CD4-positive, alpha-beta T cell treated with Interleukin-17A for 1 hour (primary cell): ENCODE data around the gene XPNPEP1.

Experiments
- DNase-seq: peaks from one replicate; pipeline ENCODE4 v3.0.0-alpha.2; 2020

XPNPEP1 gene

GRCh38 chr10:109922976-109923921 is at the start of gene XPNPEP1:
XPNPEP1 (minus strand) TSS chr10:109923511; CDS start chr10:109923433, 78 bp downstream.
- peak; percentile 88 for DNase-seq

GRCh38 chr10:109972372-109973001 is 49.2 kb upstream of the XPNPEP1 start:
- no peak for DNase-seq

- no peak for DNase-seq
Measured at GRCh38 chr10:109971634-109972033, 48.3 kb upstream of the XPNPEP1 start.

DNA sequence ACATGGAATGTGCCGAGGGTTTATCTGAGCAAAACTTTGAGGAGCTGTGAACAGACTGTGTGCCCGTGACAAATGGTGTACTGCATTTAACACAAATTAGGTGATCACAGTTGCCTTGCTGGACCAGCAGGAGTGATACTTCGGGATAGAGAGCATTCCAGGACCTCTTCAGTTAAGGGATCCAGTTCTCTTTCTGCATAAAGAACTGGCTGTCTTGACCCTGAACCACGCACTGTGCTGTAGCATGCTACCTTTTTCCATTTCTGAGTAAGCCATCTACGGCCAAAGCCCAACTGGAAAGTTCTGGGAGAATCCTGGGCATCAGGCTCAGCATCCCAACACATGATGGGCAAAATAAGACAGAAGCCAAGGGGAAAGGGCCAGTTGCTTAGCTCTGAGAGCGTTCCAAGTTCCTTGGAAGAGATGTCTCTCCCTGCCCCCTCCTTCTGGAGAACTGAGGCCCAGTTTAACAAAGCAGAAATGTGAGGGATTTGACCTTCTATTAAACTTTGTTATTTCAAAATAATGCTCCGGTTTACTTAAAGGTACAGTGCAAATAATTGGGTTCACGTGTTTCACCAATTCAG is 46.5 kb upstream of the XPNPEP1 start:
- DNase-seq, result no peak

DNA sequence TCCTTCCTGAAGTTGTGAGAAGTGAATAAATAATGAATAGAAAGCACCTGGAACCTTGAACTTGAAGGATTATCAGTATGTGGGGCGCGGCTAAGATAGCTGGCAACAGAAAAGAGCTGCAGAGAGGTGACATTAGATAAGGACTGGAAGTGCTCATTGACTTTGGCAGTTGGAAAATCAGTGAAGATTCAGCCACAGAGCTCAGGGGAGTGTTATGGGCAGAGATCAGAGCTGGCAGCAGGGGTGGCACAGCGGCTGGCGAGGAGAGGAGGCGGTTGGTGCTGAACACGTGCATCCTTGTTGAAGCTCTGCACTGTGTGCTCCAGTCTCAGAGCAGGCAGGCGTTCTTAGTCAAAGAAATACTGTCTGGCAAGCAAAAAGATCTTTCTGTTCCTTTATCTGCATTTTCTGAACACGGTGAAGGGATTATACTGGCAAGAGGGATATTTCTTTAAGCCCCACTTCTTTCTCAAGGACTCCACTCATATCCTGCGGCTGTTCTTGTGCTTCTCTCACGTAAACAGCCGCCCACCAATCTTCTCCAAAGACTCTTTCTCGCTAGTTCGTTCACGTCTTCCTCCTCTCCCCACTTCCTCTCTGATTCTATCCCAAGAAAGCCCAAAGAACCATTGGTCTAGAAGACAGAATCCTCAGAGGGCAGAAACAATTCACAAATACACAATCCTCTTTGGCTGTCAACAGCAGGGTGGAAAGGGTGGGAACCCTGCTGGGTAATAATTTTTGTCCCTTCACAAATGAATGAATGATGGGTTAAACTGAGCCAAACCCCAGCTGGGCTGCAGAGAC is 45.8 kb upstream of the XPNPEP1 start:
- DNase-seq, result no peak

- no peak for DNase-seq
Measured at GRCh38 chr10:109967739-109968088, 44.4 kb upstream of the XPNPEP1 start.

DNA sequence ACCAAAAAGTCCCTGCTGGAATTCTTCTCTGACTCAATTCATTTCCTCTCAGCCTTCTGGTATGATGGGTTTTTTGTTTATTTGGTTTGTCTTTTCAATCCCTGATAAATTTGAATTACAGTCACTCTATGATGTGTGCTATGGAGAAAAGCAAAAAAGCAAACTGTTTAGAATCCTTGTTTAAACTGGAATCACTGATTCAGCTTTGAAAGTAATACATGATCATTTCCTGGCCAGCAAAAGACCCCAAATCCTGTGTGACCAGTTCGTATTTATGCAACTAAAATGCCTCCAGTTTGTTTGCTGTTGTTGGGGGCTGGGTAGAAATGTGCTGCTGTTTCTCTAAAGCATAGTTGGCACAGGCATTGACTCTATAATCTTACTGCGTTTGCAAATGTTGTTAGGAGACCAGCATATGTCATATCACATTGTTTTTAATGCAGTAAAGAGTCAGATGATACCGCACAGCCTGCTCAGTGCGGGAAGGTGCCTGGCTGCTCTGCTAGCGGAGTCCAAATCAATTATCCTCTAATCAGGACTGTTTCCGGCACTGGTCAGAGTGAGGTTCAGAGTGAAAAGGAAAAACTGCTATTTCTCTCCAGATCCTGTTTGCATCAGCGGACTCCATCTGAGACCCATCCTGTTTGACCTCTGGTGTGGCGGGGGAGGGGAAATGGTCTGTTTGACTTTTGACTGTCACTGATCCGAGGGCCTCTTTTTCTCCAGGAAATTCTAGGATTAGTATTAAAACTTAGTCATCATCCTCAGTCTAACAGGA is 43.8 kb upstream of the XPNPEP1 start:
- no peak for DNase-seq

DNA sequence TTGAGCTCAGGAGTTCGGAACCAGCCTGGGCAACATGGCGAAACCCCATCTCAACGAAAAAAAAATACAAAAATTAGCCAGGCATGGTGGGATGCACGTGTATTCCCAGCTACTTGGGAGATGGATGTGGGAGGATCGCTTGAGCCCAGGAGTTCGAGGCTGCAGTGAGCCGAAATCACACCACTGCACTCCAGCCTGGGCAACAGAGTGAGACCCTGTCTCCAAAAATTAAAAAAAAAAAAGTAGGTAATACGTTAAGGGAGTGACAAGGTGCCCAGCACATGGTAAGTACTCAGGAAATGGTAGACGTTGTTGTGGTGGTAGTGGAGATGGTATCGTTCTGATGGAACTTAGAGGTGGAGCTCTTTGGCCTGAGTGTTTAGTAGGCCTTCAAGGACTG is 41.0 kb upstream of the XPNPEP1 start:
- no peak for DNase-seq

DNA sequence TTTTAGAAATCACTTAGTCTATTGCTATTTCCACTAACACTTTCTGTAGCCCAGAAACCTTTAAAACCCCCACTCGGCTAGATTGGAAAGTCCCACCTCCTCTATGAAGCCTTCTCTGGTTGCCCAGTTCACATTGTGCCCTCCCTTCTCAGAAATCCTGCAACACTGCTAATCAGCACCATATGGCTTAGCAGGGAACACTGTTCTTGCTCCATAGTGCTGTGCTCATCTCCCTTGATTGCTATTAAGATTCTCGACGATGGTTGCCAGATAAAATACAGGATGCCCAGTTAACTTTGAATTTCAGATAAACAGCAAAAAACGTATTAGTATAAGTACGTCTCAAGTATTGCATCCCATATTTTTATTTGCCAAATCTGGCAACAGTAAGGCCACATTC is 40.1 kb upstream of the XPNPEP1 start:
- no peak for DNase-seq

DNA sequence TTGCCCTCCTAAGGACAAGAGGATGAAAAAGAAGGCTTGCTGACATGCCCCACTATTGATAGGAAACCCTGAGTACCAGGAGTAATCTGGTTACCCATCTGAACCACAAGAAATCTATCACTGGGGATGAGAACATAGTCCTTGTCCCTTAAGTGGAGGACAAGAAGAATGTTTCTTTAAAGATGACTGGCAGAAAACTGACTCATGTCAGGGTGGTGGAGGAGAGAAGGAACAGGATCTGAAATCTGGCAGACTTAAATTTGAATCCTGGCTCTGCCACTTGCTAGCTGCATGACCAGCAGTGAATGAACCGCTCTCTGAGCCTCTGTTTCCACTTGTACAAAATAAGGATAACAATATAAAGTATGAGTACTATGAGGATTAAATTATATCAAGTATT is 38.9 kb upstream of the XPNPEP1 start:
- DNase-seq, result no peak

DNA sequence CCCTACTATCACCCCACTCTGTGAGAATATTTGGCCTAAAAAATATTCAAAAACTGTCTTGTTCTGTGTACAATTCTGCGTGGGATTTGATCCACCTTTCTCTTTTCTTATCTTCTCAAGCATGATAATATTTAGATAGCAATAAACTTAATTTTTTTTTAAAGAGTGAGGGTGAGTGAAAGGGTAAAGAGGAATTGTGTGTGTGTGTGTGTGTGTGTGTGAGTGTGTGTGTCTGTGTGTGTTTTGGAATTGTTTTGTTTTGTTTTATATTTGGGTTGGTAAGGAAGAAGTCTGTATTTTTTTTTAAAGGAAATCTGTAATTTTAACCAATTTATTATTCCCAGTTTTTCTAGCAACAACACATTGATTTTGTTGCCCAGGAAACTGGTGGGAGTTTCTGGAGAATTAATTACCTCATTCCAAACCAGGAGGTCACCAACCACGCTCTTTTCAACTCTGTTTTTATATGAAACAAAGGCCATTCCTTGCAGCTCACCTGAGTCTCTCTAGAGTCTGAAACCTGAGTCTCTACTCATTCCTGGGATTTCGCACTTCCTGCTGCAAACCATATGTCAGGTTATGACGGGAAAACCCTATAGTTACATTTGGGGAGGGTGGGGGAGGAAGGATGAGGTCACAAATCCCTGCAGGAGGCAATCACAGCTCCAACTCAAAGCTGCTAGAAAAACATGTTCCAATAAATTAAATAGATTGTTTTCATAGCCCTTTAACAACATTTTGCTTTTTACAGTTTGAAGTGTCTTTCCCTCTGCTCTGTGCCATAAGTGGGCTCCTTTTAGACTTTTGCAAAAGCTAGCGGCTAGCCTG is 38.1 kb upstream of the XPNPEP1 start:
- no peak for DNase-seq

DNA sequence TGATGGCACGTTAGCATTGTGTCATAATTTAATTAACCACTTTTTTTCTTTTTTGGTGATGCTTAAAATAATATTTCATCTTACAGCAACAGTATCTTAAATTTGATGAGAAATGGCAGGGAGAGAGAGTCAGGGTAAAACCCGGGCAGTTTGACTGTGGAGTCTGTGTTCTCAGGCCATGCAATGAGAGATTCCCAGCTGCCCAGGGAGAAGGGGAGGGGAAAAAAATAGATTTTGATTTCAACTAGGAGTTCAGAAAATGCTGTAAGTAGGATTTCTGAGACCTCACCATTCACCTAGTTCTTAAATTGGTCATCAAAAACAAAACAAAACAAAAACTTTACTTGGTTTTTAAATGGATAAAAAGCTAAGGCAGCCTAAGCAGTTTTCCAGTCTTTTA is 37.4 kb upstream of the XPNPEP1 start:
- no peak for DNase-seq

DNA sequence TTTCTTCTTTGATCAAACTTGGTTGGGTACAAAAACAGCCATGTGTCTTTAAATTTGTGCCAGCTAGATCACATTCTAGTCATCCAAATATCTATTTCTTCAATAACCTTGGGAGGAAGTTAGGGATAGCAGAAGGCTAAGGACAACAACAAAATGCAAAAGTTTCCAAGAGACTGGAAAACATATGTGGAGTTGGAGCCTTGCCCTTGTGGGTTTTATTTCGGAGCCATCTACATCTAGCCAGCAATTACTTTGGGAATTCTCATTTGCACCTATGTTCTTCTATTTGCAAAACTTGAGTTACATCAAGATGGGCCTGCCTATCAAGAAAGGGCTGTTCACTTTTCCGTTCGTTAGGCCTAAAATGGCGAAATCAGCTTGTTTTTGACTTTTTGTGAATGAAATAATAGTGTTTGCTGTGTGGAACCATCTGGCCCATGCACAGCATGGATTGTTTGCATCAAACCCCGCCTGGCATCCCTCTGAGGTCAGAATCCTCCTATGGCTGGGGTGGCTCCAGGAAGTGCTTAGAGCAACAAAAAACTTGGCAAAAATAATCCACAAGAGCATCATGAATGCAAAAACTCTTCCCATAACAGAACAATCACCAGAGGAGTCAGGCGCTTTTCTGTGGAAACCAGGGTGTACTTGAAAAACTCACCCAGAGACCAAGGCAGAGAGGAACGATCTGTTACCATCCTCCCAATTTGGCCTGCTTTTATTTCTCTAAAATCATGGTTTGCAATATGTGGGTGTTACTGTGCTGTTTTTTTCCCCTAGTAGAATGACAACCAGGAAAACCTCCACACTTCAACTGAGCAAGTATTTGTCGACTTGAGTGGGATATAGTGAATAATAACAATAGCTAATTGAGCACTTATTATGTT is 36.2 kb upstream of the XPNPEP1 start:
- no peak for DNase-seq

DNA sequence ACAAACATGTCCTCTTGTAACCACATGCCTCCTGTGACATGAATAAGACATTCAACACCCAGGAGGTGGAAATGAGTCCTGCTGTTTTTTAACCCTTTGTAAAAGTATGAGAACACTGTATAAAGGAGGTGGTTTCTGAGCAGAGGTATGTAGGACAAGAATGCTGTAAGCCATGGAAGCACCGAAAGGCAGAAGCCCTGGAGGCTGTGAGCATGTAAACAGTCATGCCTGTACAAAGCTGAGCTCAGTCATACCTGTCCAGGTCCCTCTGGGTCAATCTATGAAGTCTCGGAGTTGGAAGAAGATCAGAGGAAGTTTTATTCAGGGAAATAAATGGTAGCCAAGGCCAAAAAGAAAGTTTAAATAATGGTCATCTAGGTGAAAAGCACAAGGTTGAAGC is 34.7 kb upstream of the XPNPEP1 start:
- no peak for DNase-seq

DNA sequence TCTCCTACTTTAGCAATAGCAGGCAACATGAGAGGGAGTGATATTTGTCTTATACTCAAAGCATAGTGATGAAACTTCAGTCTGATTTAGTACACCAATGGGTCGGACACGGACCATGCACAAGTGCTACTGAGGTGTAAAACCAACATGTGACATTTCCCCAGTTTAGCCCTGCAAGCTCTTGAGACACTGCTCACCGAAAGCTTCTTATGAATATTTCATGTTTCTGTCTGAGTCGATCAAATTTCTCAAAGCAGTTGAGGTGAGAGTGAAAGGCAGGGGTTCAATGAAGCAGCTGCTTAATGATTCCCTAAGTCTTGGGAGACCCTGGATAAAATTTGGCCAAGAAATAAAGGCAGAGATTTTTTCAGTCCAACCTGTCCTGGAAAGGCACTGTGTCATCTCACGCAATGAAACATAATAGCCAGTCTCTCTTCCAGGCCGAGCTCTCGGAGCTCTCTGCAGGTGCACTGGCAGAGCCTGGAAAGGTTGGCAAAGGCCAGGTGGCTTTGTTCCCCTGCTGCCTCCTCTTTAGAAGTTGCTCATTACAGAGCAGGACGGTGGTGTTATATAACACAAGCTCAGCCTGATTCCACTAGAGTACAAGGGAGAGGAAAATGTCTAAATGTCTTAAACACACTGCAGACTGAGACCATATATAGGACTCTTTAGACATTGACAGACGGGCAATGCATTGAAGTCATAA is 33.9 kb upstream of the XPNPEP1 start:
- no peak for DNase-seq

GRCh38 chr10:109956454-109957091 is 33.3 kb upstream of the XPNPEP1 start:
- DNase-seq, result peak; percentile 55

DNA sequence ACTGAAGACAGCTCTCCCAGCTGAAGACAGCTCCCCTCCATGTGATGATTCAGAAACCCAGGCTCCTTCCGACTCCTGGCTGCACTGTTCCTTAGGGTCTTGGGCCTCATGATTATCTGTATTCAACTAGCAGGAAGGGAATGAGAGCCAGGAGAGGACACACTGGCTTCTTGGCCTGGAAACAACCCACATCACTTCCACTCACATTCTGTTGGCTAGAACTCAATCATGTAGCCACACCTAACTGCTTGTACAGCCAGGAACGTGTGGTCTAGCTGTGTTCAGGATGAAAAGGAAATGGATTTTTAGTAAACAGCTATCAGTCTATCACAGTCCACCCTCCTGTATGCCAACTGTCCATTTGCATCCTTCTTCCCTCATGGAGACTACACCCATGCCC is 30.5 kb upstream of the XPNPEP1 start:
- no peak for DNase-seq

GRCh38 chr10:109952526-109952925 is 29.2 kb upstream of the XPNPEP1 start:
- no peak for DNase-seq
